ENCODE measurements around the gene PLA2G6. TPM values are rescaled to one million over a fixed set of nuclear protein-coding genes. Genes with fewer than 3 reads are reported as not detected.
"Not testable (repeated sequence)": the region's sequence is repeated elsewhere in the genome, so short reads cannot be mapped to it uniquely, and the experiment has no call there.

PLA2G6 gene
- total and polyA plus RNA-seq, 2 of the 8 experiments (the other 6 are each of a cell fraction or from before 2014, with no cell fraction given) = 13.2 to 21.0 TPM

- H3K27ac ChIP-seq (ENCODE audit: low read depth, low read length); H3K4me2 ChIP-seq (ENCODE audit: insufficient read depth in 1 of 2, low read depth in 2 of 2, low read length in 2 of 2); H4K5ac ChIP-seq (ENCODE audit: insufficient read length, low read depth, low read length); H3K4me3 ChIP-seq (ENCODE audit: extremely low read depth in 1 of 4, insufficient read depth in 2 of 4, low read depth in 3 of 4, low read length in 4 of 4); H2AFZ ChIP-seq (ENCODE audit: low read length); FAIRE-seq; H3K4ac ChIP-seq (replicated peaks; ENCODE audit: insufficient read length, low read depth, low read length); H2BK15ac ChIP-seq (ENCODE audit: low read length); H2BK5ac ChIP-seq (ENCODE audit: low read depth, low read length); DNase-seq (ENCODE audit: low read depth in 1 of 2, low spot score in 2 of 2); H4K8ac ChIP-seq (ENCODE audit: extremely low read depth, insufficient read depth, low read length); H3K23me2 ChIP-seq (ENCODE audit: low read depth, low read length); H3K79me2 ChIP-seq (ENCODE audit: control insufficient read depth in 1 of 2, insufficient read depth in 2 of 2, low read length in 2 of 2); H4K20me1 ChIP-seq (replicated peaks in 1 of 2; ENCODE audit: control insufficient read depth in 1 of 2, insufficient read depth in 2 of 2, low read length in 2 of 2); H3K23ac ChIP-seq (ENCODE audit: insufficient read length); H4K91ac ChIP-seq (replicated peaks; ENCODE audit: insufficient read length, low read length); POLR2A ChIA-PET (ENCODE audit: partially characterized antibody); H3K4me1 ChIP-seq (replicated peaks in 1 of 4; ENCODE audit: control insufficient read depth in 3 of 4, insufficient read depth in 4 of 4, low read length in 3 of 4); H3K79me1 ChIP-seq (ENCODE audit: low read depth, low read length); H3K14ac ChIP-seq (ENCODE audit: insufficient read length); H3K18ac ChIP-seq (ENCODE audit: extremely low read depth, low read length); H2BK120ac ChIP-seq (replicated peaks; ENCODE audit: low read depth, low read length); H3K36me3 ChIP-seq (ENCODE audit: control insufficient read depth in 2 of 4, insufficient read depth in 4 of 4, low read length in 3 of 4); H3K9me3 ChIP-seq (ENCODE audit: insufficient read depth in 2 of 2, low read depth in 1 of 2, low read length in 1 of 2); H2BK12ac ChIP-seq (ENCODE audit: low read depth, low read length); H3K27me3 ChIP-seq (replicated peaks in 1 of 4; ENCODE audit: control insufficient read depth in 3 of 4, extremely low read depth in 1 of 4, insufficient read depth in 3 of 4, low read length in 3 of 4); H2AK5ac ChIP-seq (ENCODE audit: low read depth, low read length); H3K56ac ChIP-seq (replicated peaks; ENCODE audit: insufficient read length, low read depth, low read length); H3K9ac ChIP-seq (replicated peaks in 1 of 4; ENCODE audit: extremely low read depth in 1 of 4, low read depth in 3 of 4, low read length in 3 of 4); H2BK20ac ChIP-seq (ENCODE audit: low read length): not testable (repeated sequence)
- CTCF ChIA-PET (ENCODE audit: partially characterized antibody) = interaction anchor here (0.6 to 2.9 kb wide), 18 partner anchors 9 to 137 kb away, joined by 3 to 14 read pairs (median 5); partner anchors contain the start of gene SLC16A8
- WGBS, 2 experiments (ENCODE audit: extremely low coverage in 1 of 2, insufficient coverage in 1 of 2, insufficient read length in 1 of 2, insufficient replicate concordance in 2 of 2, low coverage in 1 of 2, low lambda C conversion rate in 2 of 2, missing lambda C conversion rate in 1 of 2) = 80% methylated on average over 1 of the region's 1 CpG; no CpG with 5 or more reads in 1 of the 2 experiments
- TF ChIP-seq CTCF (IDR thresholded peaks at IDR 0.05; ENCODE audit: control extremely low read depth in 1 of 3, insufficient read depth in 1 of 3, low read depth in 1 of 3, low read length in 3 of 3) = peak in 1 of 3 experiments; percentile 42; a peak in 1 of 4 replicates
Observed at GRCh38 chr22:38154563-38154915, 27.1 kb downstream of the PLA2G6 start.
